ENCODE data around the gene APOBEC3A.
"Not testable (repeated sequence)": the region's sequence is repeated elsewhere in the genome, so short reads cannot be mapped to it uniquely, and the experiment has no call there.

APOBEC3A gene

GRCh38 chr22:38960673-38961072, 3.3 kb downstream of the APOBEC3A start:
- DNase-seq: not testable (repeated sequence)

DNA sequence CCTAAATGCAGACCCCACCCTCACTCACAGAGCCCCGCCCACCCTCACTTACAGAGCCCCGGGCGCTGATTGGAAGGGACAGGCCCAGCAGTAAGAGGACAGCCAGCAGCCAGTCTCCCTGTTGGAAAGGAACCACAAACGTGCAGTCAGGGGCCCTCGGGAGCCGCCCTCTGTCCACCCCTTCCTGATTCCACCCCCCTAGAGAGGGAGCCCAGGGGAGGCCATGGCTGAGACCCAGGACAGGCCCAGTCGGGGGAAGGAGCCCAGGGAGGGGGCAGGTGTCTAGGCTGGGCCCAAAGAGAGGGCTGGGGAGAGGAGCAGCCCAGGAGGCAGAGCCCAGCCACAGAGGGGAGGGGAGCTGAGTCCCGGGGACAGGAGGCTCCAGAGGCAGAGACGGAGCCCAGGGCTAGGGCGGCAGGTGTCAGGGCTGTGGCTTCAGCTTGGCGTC, 5.9 kb downstream of the APOBEC3A start:
- not testable (repeated sequence) for DNase-seq

DNA sequence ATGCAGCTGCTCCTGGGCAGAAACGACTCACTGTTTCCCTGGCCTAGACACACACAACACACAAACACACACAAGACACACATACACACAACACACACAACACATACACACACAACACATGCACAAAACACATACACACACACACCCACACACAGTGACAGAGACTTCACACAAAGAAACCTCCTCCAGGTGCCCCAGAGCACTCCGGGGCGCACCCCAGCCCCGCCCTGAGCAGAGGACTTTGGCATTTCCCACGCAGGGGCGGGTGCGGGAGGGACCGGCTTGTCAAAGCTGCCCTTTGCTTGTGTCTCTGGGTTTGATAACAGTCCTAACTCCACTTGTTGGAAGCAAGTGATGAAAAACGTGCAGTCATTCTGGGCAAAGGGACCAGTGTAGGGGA, 6.5 kb downstream of the APOBEC3A start:
- DNase-seq: peak; percentile 84

DNA sequence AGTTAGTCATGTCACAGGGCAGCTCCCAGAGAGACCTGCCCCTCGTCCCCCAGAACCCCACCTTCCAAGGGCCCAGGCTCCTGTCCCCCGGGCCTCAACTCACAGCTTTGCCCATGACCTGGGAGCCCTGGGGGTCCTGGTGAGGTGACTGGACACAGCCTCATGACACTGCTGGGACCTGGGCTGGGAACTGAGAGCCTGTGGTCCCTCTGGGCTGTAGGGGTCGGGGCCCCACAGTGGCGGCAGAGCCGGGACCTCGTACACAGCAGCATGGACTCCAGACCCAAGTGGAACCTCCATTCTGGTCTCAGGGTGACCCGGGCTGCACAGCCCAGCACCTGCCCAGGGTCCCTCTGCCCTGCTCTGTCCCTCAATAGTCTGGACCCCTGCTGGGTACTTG, 6.9 kb downstream of the APOBEC3A start:
- no peak for DNase-seq

GRCh38 chr22:38964989-38965388, 7.6 kb downstream of the APOBEC3A start:
- no peak for DNase-seq

- DNase-seq: peak; percentile 50
Observed at GRCh38 chr22:38965614-38966379, 8.4 kb downstream of the APOBEC3A start.

GRCh38 chr22:38966380-38966702, 8.9 kb downstream of the APOBEC3A start:
- DNase-seq: peak; percentile 65

DNA sequence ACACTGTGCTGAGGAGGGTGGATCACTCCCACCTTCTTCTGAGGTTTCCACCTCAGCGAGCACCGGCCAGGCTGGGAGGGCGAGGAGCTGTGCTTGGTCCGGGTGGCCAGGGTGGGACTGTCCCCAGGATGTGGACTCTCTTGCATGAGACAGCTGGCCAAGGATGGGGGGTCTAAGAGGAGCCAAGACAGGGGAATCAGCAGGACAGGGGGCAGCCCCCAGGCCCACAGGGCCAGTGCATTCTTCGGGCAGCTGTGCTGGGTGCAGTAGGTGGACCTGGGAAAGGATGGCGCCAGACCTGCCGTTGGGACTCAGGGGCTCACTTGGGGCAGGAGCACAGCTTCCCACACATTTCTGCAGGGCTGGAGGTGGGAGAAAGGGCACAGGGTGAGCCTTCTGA, 9.5 kb downstream of the APOBEC3A start:
- no peak for DNase-seq

- DNase-seq: peak; percentile 56
Observed at GRCh38 chr22:38967451-38968450, 10.3 kb downstream of the APOBEC3A start.

DNA sequence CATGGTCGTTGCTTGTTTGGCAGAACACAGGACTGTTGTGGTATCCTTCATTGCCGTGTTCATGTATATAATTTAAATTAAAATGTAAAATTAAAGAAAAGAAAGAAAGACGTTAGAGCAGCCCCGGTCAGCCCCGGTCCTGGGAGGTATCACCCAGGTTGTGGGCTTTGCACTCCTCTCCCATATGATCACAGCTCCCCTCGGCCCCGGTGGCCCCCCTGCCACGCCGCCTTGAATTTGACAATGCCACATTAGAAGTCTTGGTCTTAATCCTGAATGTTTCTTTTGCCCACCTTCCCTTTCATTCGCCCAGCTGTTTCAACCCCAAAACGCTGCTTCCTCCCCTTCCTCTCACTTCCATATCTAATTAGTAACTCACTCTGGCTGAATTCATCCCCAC, 11.4 kb downstream of the APOBEC3A start:
- no peak for DNase-seq

DNA sequence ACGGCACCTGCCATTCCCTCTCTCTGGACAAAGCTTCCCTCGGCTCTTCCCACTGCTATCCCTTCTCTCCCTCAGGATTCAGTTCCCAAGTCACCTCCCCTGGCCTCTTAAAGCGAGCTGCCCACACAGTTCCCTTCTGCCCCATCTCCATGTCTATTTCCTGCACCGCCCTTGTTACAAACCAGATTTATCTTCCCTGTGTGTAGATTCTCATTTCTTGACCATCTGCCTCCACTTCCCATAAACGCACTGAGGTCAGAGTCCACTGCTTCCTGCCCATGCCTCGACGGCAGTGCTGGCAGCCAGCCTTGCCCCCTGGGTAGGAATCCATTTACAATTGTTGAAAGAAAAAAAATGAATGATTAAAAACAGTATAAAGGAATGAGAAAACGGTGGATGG, 13.1 kb downstream of the APOBEC3A start:
- no peak for DNase-seq

GRCh38 chr22:38971202-38971601, 13.8 kb downstream of the APOBEC3A start:
- DNase-seq: no peak

DNA sequence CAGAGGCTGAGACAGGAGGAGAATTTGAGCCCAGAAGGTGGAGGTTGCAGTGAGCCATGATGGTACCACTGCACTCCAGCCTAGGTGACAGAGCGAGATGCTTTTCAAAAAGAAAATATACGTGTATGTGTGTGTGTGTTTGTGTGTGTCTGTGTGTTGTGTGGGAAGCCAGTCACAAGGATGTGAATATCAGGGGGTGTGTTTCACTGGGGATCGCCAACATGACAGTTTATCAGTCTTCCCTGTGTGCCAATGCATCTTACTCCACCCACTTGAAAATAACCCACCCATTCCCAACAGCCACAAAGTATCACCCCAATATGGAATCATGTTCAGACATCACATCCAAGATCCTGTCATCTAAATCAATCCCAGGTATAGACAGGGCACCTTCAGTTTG, 14.4 kb downstream of the APOBEC3A start:
- DNase-seq: no peak

GRCh38 chr22:38972558-38972957, 15.1 kb downstream of the APOBEC3A start:
- no peak for DNase-seq

DNA sequence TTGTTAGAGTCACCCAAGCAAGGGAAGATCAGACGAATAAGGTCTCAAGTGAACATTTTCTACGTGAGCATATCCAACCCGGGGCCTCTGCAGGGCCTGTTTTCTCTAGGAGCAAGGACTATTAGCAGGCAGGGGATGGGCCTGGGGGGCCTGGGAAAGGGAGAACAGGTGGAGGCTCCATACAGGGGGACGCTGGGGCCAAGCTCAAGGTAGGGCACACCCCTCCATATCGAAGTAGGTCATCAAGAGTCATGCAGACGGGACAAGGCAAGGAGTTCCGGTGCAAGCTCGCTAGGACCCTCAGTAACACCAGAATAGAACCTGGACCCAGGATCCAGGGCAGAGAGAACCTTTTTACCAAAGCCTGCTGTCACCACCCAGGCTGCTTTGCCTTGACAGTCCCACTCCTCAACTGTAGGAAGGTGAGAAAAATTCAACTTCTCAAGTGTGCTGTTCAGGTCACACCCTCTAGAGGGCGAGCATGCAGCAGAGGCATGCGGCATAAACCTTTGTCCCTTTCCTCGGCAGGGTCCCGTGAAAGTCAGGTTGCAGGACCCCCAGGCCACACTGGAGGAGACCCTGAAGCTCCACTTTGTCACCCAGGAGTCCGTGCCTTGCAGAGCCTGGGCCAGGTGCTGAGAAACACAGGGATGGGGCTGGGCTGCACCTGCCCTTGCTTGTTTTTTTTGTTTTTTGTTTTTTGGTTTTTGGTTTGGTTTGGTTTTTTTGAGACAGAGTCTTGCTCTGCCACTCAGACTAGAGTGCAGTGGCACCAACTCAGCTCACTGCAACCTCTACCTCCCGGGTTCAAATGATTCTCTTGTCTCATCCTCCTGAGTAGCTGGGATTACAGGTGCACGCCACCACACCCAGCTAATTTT, 16.1 kb downstream of the APOBEC3A start:
- peak; percentile 72 for DNase-seq

DNA sequence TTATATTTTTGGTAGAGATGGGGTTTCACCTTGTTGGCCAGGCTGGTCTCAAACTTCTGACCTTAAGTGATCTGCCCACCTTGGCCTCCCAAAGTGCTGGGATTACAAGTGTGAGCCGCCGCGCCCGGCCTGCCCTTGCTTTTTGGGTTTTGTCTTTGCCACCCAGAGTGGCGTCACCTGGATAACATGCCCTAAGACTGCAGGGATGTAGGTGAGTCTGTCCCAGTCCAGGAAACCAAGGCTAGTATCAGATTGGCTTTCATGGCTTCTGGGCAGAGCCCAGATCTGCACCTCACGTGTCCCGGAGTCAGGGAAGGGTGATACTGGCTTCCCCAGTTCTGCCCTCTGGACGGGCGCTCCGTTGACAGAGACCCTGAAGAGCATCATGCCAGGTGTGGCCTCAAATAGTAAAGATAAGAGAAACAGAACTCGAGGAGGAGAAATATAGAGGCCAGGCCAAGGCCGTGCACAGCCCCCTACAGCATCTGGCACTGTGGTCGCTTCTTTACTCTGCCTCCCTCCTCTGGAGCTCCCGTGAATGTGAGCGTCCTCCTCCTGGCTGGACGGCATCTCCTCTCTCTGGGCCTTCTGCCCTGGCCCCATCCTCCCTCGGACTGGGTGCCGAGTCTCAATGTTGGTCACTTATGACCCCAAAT, 16.9 kb downstream of the APOBEC3A start:
- no peak for DNase-seq

- DNase-seq: no peak
Observed at GRCh38 chr22:38974826-38975175, 17.4 kb downstream of the APOBEC3A start.

DNA sequence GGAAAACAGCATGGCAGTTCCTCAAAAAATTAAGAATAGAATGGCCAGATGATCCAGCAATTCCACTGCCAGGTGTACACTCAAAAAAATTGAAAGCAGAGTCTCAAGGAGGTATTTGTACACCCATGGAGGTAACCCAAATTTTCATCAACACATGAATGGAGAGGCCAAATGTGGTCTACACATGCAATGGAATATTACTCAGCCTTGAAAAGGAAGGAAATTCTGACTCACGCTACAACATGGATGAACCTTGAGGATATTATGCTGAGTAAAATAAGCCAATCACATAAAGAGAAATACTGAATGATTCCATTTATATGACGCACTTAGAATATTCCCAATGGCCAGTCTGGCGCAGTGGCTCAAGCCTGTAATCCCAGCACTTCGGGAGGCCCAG, 19.9 kb downstream of the APOBEC3A start:
- DNase-seq: not testable (repeated sequence)

GRCh38 chr22:38980587-38980986, 23.2 kb downstream of the APOBEC3A start:
- not testable (repeated sequence) for DNase-seq

DNA sequence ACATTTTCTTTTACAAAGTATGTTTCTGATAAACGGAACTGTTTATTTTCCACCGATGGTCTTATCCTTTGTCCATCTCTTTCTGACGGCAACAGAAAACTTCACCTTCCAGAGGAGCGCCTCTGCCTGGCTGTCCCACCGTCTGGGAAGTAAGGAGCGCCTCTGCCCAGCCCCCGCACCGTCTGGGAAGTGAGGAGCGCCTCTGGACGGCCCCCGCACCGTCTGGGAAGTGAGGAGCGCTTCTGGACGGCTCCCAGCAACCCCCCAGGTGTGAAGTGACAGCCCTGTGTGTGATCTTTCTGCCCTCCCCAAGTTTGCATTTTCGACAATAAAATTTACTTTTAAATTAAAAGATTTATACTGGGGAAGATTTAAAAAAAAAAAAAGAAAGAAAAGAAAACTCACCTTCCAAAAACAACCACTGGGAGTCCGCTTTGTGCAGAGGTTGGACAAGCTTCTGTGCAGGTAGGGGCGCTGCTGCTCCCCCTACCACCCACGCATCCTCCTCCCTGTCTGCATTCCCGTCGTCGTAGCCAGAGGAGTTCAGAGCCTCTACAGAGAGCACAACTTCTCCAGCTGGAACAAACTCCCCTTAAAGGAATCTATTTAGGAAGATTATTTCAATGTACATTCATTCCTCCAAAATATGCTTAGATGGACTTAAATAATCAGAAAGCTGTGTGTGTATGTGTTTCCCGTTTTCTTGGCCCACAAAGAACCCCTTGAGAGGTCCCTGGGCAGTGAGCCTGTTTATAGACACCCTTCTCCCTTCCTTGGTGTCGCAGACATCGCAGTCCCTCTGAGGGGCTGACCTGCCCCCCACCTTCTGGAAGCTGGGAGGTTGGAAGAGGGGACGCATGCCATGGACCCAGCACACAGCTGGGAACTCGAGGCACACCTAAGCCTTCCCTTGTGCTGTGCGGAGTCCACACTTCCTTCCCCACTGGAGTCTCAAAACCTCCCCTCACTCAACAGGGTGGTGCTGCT, 23.9 kb downstream of the APOBEC3A start:
- peak; percentile 48 for DNase-seq
